SU-DHL-6 (cell line): ENCODE results near the gene NUBPL.

Source experiments
- H2AFZ ChIP-seq: fragments of 200-600 bp; sonication (generic); 2 replicates; pipeline ENCODE4 v1.6.1; 2014; ENCODE audit warnings: low read depth, mild to moderate bottlenecking, moderate library complexity, mixed read lengths, antibody characterized with exemption, low read length; ENCODE audit not compliant: severe bottlenecking
- H3F3A ChIP-seq: fragments of 200-600 bp; shearing (Covaris generic); 2 replicates; pipeline ENCODE4 v1.6.0; 2016; ENCODE audit warnings: antibody characterized with exemption, mild to moderate bottlenecking; ENCODE audit not compliant: insufficient read depth
- H3K27ac ChIP-seq: fragments of 200-600 bp; sonication (generic); 2 replicates; pipeline ENCODE4 v1.5.1; 2016; ENCODE audit warnings: low read depth, mild to moderate bottlenecking, low read length, moderate library complexity, mixed read lengths
- H3K27me3 ChIP-seq: fragments of 200-600 bp; sonication (generic), shearing (Covaris generic); 2 replicates; pipeline ENCODE4 v1.6.0; 2014; ENCODE audit warnings: mild to moderate bottlenecking, low read length
- H3K36me3 ChIP-seq: fragments of 200-600 bp; sonication (generic); 2 replicates; pipeline ENCODE4 v1.6.1; 2014; ENCODE audit warnings: mild to moderate bottlenecking, low read length, mixed read lengths
- H3K4me2 ChIP-seq: fragments of 300-600, 200-600 bp; shearing (Covaris generic), sonication (generic); 2 replicates; pipeline ENCODE4 v1.6.0; 2014; ENCODE audit warnings: low read length, low read depth, mild to moderate bottlenecking; ENCODE audit not compliant: poor library complexity, severe bottlenecking
- H3K4me3 ChIP-seq: fragments of 200-600 bp; sonication (generic); 2 replicates; pipeline ENCODE4 v1.5.1; 2014; ENCODE audit warnings: antibody characterized with exemption, low read length, mild to moderate bottlenecking, mixed read lengths; ENCODE audit not compliant: insufficient read depth, poor library complexity, severe bottlenecking
- H3K79me2 ChIP-seq: fragments of 200-600 bp; sonication (generic); 2 replicates; pipeline ENCODE4 v1.6.1; 2014; ENCODE audit warnings: mild to moderate bottlenecking, low read length, moderate library complexity; ENCODE audit not compliant: insufficient read depth
- H3K9ac ChIP-seq: fragments of 200-600 bp; sonication (generic); 2 replicates; pipeline ENCODE4 v1.7.0; 2014; ENCODE audit warnings: mild to moderate bottlenecking, low read length
- H3K9me2 ChIP-seq: fragments of 200-600 bp; sonication (generic); replicated peaks from 2 replicates; pipeline ENCODE4 v1.6.1; 2014; ENCODE audit warnings: low read length; ENCODE audit not compliant: insufficient read depth
- H3K9me3 ChIP-seq: fragments of 200-600 bp; sonication (generic); 2 replicates; pipeline ENCODE4 v1.6.1; 2014; ENCODE audit warnings: low read length, mixed read lengths; ENCODE audit not compliant: insufficient read depth
- H4K20me1 ChIP-seq: fragments of 200-600 bp; sonication (generic); 2 replicates; pipeline ENCODE4 v1.6.1; 2014; ENCODE audit warnings: low read depth, mild to moderate bottlenecking, antibody characterized with exemption, low read length, moderate library complexity, mixed read lengths
- EZH2phosphoT487 ChIP-seq: fragments of 200-600 bp; sonication (generic), shearing (Covaris generic); conservative IDR thresholded peaks from 2 replicates; pipeline ENCODE4 v1.6.1; 2018; ENCODE audit warnings: mild to moderate bottlenecking, antibody characterized with exemption, low read length, moderate library complexity, mixed read lengths
- TF ChIP-seq, protein P1 (sequence below): fragments of 200-600 bp; sonication (generic); IDR thresholded peaks from one replicate; pipeline ENCODE4 v1.5.1; 2017; ENCODE audit warnings: antibody characterized with exemption, mild to moderate bottlenecking, low read length, moderate library complexity; ENCODE audit not compliant: insufficient read depth, poor library complexity, severe bottlenecking

Gene NUBPL

DNA sequence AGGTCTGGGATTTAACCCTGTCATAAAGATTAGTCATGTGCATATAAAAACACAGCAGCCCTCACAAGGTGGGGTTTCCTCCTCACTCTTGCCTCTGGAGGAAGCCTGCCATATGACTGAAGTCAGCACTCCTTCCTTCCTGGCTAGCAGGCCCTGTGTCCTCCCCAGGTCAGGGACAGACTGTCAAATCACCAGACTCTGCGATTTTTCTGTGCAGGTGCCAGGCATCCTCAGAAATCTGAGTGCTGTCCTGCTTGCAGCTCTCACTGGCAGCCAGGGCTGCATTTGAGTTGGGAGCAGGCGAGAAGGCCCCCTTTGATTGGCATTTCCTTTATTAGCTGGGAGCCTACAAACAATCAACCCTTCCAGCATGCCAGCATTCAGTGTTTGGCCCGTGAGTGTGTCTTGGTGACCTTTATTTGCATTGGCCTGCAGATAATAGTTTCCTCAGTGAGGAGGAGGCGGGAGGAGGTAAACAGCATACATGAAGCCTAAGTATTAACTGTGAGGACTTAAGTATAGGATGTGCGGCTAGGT lies 332.1 kb downstream of the NUBPL start:
- Histone ChIP-seq H3K9ac (no peak overlapping the region), H3K27ac (no peak overlapping the region), H3K4me3 (no peak overlapping the region), H3K36me3 (no peaks in the 10 kb centered on the region), H3K4me2 (no peak overlapping the region), H3K9me3 (no peaks in the 10 kb centered on the region), H3F3A (no peaks in the 10 kb centered on the region), H2AFZ (no peak overlapping the region), H3K9me2 (no peaks in the 10 kb centered on the region), H3K79me2 (no peaks in the 10 kb centered on the region), H4K20me1 (no peaks in the 10 kb centered on the region), H3K27me3 (no peaks in the 10 kb centered on the region)
- no peak for TF ChIP-seq EZH2phosphoT487
- TF ChIP-seq, protein P1, sequence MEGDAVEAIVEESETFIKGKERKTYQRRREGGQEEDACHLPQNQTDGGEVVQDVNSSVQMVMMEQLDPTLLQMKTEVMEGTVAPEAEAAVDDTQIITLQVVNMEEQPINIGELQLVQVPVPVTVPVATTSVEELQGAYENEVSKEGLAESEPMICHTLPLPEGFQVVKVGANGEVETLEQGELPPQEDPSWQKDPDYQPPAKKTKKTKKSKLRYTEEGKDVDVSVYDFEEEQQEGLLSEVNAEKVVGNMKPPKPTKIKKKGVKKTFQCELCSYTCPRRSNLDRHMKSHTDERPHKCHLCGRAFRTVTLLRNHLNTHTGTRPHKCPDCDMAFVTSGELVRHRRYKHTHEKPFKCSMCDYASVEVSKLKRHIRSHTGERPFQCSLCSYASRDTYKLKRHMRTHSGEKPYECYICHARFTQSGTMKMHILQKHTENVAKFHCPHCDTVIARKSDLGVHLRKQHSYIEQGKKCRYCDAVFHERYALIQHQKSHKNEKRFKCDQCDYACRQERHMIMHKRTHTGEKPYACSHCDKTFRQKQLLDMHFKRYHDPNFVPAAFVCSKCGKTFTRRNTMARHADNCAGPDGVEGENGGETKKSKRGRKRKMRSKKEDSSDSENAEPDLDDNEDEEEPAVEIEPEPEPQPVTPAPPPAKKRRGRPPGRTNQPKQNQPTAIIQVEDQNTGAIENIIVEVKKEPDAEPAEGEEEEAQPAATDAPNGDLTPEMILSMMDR = no peak

GRCh38 chr14:31894351-31894750 lies 333.1 kb downstream of the NUBPL start:
- no peak overlapping the region for H3K4me3 ChIP-seq
- H3K27me3 ChIP-seq = no peaks in the 10 kb centered on the region
- TF ChIP-seq, protein P1 = no peak
- no peak for TF ChIP-seq EZH2phosphoT487
- H3K9ac ChIP-seq = no peak overlapping the region
- no peak overlapping the region for H3K4me2 ChIP-seq
- no peaks in the 10 kb centered on the region for H3K36me3 ChIP-seq
- H3F3A ChIP-seq = no peaks in the 10 kb centered on the region
- H3K9me2 ChIP-seq = no peaks in the 10 kb centered on the region
- H2AFZ ChIP-seq = no peak overlapping the region
- no peak overlapping the region for H3K27ac ChIP-seq
- H3K9me3 ChIP-seq = no peaks in the 10 kb centered on the region
- no peaks in the 10 kb centered on the region for H4K20me1 ChIP-seq
- H3K79me2 ChIP-seq = no peaks in the 10 kb centered on the region

DNA sequence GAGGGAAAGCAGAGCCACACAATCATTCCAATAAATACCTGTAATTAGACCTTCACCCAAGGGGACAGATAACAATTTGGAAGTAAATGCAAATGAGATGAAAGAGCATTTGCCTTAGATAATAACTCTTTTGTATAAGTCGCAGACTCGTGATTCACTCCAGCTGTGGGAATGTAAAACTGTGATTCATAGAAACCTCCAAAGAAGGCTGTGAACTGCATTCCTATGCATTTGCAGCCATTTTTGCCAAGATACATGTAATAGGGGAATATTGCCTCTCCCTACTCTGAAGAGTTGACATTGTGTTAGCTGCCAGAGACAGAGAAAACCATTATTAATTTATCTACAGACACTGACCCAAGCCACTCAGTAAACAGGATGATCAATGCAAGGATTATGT lies 334.0 kb downstream of the NUBPL start:
- H3K4me2 ChIP-seq = no peak overlapping the region
- no peak overlapping the region for H3K4me3 ChIP-seq
- TF ChIP-seq, protein P1 = no peak
- TF ChIP-seq EZH2phosphoT487 = no peak
- no peaks in the 10 kb centered on the region for H3K36me3 ChIP-seq
- H3K9me2 ChIP-seq = no peaks in the 10 kb centered on the region
- no peaks in the 10 kb centered on the region for H3K79me2 ChIP-seq
- H3K27me3 ChIP-seq = no peaks in the 10 kb centered on the region
- no peak overlapping the region for H2AFZ ChIP-seq
- no peaks in the 10 kb centered on the region for H3F3A ChIP-seq
- H3K9me3 ChIP-seq = no peaks in the 10 kb centered on the region
- no peak overlapping the region for H3K27ac ChIP-seq
- H3K9ac ChIP-seq = no peak overlapping the region
- no peaks in the 10 kb centered on the region for H4K20me1 ChIP-seq
